Endometrial microvascular endothelial cells (primary cell): ENCODE data around the gene UBR7. TPM values are rescaled to one million over a fixed set of nuclear protein-coding genes. Genes with fewer than 3 reads are reported as not detected.

Experiments
- total RNA-seq: library from RNA; depleted of rRNA; stranded (reverse); fragments of >200 nt; gene quantifications from one replicate; pipeline ENCODE4 v1.2.3, GENCODE V29; 2015; ENCODE audit errors: inconsistent ontology term

Gene UBR7
- total RNA-seq, 1 donor from 2014 or later = 48.0 TPM

Other genes starting within 250 kb of the UBR7 start
- gene ITPK1, start 91.3 kb upstream of the UBR7 start, total RNA-seq = 37.0 TPM
- 10.9 TPM for gene MOAP1, start 22.4 kb upstream of the UBR7 start, total RNA-seq
- 7.9 TPM for gene LYSET, start 21.9 kb upstream of the UBR7 start, total RNA-seq
- gene GON7, start 191 bp upstream of the UBR7 start, total RNA-seq = 17.1 TPM
- 18.1 TPM for gene BTBD7, start 125.8 kb downstream of the UBR7 start, total RNA-seq
- not detected for gene COX8C, start 139.9 kb downstream of the UBR7 start, total RNA-seq
- not detected for gene UNC79, start 223.7 kb downstream of the UBR7 start, total RNA-seq